ENCODE measurements around the gene NR1H4.
"Not testable (repeated sequence)": the region's sequence is repeated elsewhere in the genome, so short reads cannot be mapped to it uniquely, and the experiment has no call there.

Gene NR1H4

DNA sequence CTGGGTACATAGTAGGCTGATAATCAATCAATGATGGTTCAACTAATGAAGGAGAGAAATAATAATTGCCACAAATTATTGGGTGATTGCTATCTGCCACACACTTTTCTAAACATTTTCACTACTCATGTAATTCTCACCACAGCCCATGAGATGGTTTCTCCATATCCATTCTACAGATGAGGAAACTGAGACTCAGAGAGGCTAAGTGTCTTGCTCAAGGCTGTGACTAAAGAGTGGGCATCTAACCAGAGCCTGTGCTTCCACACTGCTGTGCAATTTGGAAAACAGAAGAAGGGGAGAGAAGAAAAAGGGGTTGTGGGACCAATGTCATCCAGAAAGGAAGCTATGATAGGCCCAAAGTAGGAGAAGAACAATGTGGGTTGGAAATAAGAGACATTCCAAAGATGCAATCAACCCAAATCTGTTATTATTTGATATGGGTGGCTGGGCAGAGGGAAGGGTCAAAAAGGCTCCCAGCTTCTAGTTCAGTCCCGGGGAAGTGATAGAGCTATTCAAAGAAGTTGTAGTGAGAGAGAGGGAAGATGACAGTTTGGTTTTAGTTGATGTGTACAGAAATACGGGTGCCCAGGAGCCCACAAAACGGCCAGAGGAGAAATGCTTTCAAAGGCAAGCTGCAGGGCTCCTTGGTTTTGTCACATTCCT lies 483 bp upstream of the NR1H4 start:
- DNase-seq (ENCODE audit: low read depth) = no peak

DNA sequence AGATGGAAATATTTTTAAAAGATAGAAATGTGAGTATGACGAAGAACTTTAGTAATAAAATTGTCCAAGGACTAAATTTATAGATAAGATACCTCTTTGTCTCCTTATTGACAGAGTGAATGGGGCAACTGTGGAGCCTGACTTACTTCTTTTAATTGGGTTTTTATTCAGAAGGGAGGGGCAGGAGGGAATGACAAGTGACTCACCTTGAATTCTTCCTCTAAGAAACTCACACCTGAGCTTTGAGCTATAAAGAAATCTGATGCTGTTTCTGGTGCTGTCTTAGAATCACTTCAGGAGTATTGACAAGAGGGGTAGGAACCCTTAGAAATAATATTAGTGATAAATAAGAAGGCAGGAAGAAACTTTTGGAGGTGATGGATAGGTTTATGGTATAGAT lies 951 bp downstream of the NR1H4 start:
- DNase-seq (ENCODE audit: low read depth) = no peak

GRCh38 chr12:100476013-100476751 lies 2.5 kb downstream of the NR1H4 start:
- DNase-seq (ENCODE audit: low read depth) = no peak

- DNase-seq (ENCODE audit: low read depth) = no peak
Observed at GRCh38 chr12:100481021-100481420, 7.4 kb downstream of the NR1H4 start.

GRCh38 chr12:100484183-100484886 lies 10.7 kb downstream of the NR1H4 start:
- no peak for DNase-seq (ENCODE audit: low read depth)

DNA sequence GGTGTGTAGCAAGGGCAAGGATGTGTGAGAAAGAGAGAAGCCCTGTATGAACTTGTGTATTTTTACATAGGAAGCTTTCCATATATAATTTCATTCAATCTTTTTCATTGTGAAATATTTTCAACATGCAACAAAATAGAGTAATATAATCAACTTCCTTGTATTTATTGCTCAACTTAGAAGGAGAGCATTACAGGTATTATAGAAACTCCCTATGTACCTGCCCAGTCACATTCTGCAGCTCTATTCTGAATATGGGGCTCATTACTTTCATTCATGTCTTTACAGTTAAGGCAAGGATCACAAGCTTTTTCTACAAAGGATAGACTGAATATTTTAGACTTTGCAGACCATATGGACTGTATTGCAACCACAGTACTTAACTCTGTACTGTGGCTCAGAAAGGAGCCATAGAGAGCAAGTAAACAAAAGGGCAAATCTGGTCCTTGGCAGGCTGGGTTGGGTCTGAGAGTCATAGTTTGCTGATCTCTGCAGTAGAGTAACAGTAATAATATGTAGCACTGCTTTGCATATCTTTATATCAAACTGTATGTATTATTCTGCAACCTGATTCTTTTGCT lies 11.3 kb downstream of the NR1H4 start:
- no peak for DNase-seq (ENCODE audit: low read depth)

DNA sequence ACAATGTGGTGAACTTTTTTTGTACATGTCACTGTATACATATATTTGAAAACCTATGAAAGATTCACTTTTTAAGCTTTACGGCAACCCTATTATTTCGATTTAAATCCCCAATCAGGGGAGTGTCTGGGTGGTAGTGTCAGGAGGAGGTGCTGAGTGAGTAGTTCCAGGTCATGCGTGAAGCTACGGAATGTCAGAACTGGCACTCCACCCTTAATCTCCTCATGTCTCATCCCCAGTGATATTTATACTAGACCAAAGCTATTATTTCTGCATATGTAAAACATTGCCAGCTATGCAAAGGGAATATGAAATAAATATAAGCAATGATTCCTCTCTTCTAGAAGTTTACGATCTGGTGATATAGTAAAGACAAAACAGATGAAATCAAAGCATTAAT lies 12.3 kb downstream of the NR1H4 start:
- no peak for DNase-seq (ENCODE audit: low read depth)

DNA sequence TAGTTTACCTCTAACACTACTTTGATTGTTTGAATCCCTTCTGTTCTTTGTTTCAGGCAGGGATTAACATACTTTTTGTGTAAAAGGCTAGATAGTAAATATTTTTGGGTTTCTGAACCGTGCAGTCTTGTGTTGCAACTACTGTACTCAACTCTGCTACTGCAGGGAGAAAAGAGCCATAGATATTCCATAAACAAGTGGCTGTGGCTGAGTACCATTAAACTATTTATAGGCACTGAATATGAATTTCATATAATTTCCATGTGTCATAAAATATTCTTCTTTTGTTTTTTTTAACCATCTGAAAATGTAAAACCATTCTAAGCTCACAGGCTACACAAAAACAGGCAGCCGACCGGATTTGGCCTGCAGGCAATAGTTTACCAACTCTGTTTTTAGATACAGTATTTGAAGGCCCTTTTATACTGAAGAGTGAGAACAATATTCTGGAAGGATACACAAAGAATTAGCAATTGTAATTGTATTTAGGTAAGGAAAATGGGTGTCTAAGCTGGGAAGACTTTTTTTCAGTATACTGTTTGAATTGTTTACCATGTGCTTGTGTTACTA lies 15.7 kb downstream of the NR1H4 start:
- DNase-seq (ENCODE audit: low read depth) = no peak

DNA sequence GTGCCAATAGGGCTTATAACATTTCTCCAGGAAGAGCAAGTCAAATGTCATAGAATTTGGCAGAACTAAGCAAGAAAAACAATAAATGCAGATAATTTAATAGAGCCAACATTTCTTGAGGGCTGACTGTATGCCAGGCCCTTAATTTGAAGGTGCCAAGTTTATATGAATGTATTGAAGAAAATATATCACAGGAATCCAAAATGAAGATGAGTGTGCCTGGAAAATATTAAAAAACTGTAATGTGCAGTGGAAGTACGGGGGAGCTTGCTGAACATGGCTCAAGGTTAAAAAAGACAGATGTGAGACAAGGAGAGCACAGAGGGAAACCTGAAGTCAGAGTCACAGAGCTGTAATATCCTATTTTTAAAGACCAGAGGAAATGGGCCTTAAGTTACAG lies 16.4 kb downstream of the NR1H4 start:
- DNase-seq (ENCODE audit: low read depth) = no peak

DNA sequence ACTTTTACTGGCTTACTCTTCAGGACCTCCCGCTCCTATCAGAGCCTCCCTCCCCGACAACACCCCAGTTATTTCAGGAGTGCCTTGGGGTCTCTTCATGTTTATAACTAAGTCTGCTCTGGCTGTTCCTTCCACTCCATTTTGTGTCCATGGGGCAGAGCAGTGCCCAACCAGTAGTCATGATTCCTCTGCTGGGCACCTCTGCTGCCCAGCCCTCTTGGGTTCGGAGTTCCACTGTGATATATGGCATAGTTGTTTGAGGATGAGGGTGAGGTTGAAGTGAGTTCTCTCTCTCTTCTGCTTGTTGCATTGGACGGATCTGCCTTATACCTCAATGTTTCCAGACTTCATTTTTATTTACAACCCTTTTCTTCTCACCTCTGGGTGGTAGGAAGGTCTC lies 17.4 kb downstream of the NR1H4 start:
- DNase-seq (ENCODE audit: low read depth) = no peak

DNA sequence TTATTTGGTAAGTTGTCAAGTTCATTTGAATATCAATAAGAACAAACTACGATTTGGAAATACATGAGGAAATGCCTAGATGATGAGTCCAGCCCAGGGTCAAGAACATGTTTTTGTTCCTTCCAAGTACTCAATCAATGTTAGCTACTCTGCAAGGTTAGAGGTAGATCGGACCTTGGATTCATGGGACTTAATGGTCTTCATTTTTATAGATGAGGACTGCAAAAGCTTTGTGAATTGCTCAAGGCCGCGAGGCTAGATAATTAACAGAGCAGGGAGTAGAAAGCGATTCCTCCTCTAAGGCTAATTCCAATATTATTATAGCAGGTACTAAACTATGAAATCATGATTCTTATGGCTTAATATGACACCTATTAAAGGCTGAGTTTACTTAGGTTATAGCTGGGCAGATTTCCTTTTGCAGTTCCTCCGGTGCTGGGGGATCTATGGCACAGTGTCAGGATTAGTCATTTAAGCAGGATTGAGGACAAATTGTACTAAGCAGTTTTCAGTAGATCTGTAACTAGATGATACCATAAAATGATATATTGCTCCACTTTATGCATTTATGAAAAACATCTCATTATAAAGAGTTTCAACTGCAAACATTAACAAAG lies 19.8 kb downstream of the NR1H4 start:
- no peak for DNase-seq (ENCODE audit: low read depth)

DNA sequence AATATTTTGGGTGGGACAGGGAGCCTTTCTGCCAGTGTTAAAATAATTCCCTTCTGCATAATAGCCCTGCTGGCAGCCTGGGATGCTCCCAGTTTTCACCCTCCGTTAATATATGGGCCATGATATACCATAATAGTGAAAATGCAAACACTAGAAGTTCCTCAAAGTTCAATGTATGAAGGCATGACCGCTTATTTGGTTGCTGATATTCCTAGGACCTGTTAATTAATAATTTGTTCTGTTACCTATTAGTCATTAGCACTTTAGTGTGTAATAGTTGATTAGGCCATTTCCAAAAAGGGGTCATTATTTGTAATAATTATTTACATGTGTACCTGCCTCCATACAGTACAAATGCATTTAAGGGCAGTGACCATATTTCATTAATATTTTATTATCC lies 20.4 kb downstream of the NR1H4 start:
- no peak for DNase-seq (ENCODE audit: low read depth)

- DNase-seq (ENCODE audit: low read depth) = no peak
Observed at GRCh38 chr12:100494538-100494937, 20.9 kb downstream of the NR1H4 start.

- no peak for DNase-seq (ENCODE audit: low read depth)
Observed at GRCh38 chr12:100497105-100497795, 23.6 kb downstream of the NR1H4 start.

GRCh38 chr12:100498141-100498540 lies 24.5 kb downstream of the NR1H4 start:
- no peak for DNase-seq (ENCODE audit: low read depth)

DNA sequence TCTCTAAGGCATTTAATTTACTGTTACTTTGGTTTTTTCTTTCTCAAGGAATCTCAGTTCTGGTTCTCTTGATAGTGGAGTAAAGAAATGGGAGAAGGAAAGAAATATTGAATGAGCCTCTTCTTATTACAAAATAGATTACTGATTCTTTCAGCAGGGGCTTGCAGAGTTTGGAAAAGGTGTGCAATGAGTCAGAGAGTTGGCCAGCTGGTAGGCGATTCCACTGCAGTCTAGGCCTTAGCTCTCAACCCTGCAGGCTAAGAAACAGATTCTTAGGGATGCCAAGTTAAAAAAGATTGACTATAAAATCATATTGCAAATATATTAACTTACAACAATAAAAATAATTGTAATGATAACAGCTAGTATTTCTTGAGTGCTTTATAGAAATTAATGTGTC lies 25.8 kb downstream of the NR1H4 start:
- DNase-seq (ENCODE audit: low read depth) = no peak

DNA sequence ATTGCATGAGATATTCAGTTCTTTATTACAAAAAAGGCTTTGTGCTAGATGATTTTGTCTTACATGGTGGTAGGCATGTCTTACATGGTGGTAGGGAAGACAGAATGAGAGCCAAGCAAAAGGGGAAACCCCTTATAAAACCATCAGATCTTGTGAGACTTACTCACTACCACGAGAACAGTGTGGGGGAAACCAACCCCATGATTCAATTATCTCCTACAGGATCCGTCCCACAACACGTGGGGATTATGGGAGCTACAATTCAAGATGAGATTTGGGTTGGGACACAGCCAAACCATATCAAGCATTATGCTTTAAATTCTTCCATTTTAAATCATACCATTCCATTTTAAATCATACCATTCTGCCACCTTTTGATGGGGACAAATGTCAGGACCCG lies 29.1 kb downstream of the NR1H4 start:
- not testable (repeated sequence) for DNase-seq (ENCODE audit: low read depth)

DNA sequence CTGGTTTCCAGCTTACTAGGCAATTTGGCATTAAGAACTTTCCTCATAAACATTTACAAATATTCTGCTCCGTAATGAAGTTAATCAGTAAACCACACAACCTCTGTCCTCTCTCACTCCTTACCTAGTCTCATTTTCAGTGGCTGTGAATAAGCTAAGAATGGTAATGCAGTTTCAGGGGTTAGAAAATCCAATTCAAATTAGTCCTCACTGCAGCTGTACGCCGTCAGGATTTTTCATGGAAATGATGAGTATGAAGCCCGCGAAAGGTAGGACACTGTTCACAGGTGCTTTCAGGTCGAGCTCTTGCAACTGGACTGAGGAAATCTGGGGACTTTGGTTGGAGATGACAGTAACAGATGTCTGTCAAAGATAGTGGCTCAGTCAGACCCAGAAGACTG lies 29.6 kb downstream of the NR1H4 start:
- no peak for DNase-seq (ENCODE audit: low read depth)

- DNase-seq (ENCODE audit: low read depth) = no peak
Observed at GRCh38 chr12:100504804-100505203, 31.1 kb downstream of the NR1H4 start.

DNA sequence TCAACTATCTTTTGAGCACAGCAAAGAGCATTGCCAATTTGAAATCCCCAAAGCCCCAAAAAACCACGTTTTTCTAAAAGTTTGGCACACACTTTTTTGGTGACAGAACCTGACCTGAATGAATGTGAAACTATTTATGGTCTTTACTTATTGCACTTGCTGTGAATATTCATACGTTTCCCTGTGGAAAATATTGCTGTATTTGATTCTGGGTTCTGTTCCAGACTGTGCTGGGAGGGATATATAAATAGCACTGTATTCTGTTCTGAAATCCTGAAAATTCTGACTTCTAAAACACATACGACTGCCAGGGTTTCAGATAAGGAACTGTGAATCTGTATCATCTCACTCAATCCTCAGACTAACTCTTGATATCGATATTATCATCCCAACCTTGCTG lies 35.1 kb downstream of the NR1H4 start:
- no peak for DNase-seq (ENCODE audit: low read depth)

GRCh38 chr12:100512692-100513091 lies 39.0 kb downstream of the NR1H4 start:
- DNase-seq (ENCODE audit: low read depth) = no peak

DNA sequence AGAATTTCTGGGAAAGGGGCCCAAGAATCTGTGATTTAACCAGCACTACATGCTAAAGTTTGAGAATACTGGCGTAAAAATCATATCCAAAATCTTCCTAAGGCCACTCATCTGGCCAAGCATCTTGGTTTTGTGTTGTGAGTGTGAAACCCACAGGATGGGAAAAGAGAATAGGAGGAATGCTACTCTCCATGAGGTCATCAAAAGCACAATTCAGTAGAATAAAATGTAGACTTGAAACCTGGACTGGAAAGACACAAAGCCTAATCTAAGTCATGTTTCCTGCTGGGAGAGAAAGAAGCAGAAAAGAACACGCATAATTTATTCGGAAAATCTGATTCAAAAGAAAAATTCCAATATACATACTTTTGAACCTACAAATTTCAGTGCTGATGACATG lies 42.3 kb downstream of the NR1H4 start:
- no peak for DNase-seq (ENCODE audit: low read depth)
